HFFc6 (cell line): Measurements from ENCODE around the gene EMP2. TPM values are rescaled to one million over a fixed set of nuclear protein-coding genes. Genes with fewer than 3 reads are reported as not detected.

Experiments
- DNase-seq: peaks from one replicate; pipeline ENCODE4 v3.0.0-alpha.2; 2018
- H3K27ac Mint-ChIP-seq: 2 replicates; pipeline ENCODE4 v1.8.0; 2020; ENCODE audit warnings: mild to moderate bottlenecking, mixed read lengths
- H3K27me3 Mint-ChIP-seq: 2 replicates; pipeline ENCODE4 v1.8.0; 2021; ENCODE audit warnings: mild to moderate bottlenecking, moderate library complexity, mixed read lengths; ENCODE audit not compliant: insufficient read depth
- H3K36me3 Mint-ChIP-seq: 2 replicates; pipeline ENCODE4 v1.8.0; 2021; ENCODE audit warnings: low read depth, mixed read lengths
- H3K4me1 Mint-ChIP-seq: 2 replicates; pipeline ENCODE4 v1.8.0; 2020; ENCODE audit warnings: low read depth, mixed read lengths
- H3K4me3 Mint-ChIP-seq: 2 replicates; pipeline ENCODE4 v1.8.0; 2020; ENCODE audit warnings: mild to moderate bottlenecking, moderate library complexity, mixed read lengths
- H3K9me3 Mint-ChIP-seq: 2 replicates; pipeline ENCODE4 v1.8.0; 2020; ENCODE audit warnings: mild to moderate bottlenecking, mixed read lengths
- CTCF ChIP-seq: fragments of 200-600 bp; sonication (generic); IDR thresholded peaks from 2 replicates; pipeline ENCODE4 v1.5.0; 2021; ENCODE audit warnings: antibody characterized with exemption, mild to moderate bottlenecking
- total RNA-seq, 6 experiments: library from RNA; stranded (reverse); fragmentation: NEBNext Ultra II Directional; extraction: Animal tissue kit (Norgen Biotek cat#: 25700); gene quantifications; 2 replicates in 1 of 6; 3 replicates in 5 of 6; pipeline ENCODE4 v1.2.3, GENCODE V29; 2021

The EMP2 gene
- total RNA-seq, 6 experiments from 2014 or later = 14.3 to 35.7 (median 29.7) TPM

DNA sequence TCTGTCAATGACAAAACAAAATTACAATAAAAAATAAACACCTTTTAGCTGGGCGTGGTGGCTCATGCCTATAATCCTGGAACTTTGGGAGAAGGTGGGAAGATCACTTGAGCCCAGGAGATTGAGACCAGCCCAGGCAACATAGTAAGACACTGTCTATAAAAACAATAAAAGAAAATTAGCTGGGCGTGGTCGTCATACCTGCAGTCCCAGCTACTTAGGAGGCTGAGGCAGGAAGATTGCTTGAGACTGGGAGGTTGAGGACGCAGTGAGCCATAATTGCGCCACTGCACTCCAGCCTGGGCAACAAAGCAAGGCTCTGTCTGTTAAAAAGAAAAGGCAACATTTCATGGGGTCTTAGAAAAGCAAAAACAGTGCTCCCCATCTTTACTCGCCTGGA lies 32.7 kb downstream of the EMP2 start:
- Mint-ChIP-seq H3K4me3 (no peak overlapping the region), H3K27me3 (no peaks in the 10 kb centered on the region), H3K4me1 (no peaks in the 10 kb centered on the region), H3K36me3 (peaks cover 38% of the 10 kb centered on the region), H3K9me3 (peaks cover 20% of the 10 kb centered on the region), H3K27ac (no peak overlapping the region)
- no peak for TF ChIP-seq CTCF
- no peak for DNase-seq

DNA sequence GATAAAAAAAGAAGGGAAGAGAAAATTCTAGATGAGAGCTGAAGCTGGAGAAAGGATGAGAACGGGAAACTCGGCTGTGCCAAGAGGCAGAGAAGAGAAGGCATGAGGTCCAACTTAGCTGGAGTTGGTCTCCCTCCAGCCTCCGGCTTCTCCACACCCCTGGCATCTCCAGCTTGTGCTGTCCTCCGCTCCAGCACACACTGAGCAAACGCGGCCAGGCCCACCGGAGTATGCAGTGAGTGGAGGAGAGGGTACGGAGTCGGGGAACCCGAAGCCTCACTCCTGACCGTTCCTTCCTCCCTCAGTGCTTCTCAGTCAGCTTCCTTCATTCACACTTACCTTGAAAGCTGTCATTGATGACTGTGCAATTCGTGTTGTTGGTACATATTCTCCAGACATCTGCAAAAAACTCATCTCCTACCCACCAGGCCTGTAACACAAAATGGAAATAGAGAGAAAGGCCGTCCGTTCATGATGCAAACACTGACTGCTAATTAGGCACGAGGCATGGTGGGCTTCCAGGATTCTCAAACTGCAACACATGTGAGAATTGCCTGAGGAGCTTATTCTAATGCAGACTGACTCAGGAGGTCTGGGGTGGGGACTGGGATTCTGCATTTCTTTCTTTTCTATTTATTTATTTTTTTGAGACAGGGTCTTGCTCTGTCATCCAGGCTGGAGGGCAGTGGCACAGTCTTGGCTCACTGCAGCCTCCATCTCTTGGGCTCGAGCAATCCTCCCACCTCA lies 37.0 kb downstream of the EMP2 start:
- Mint-ChIP-seq H3K27me3 (no peaks in the 10 kb centered on the region), H3K27ac (no peak overlapping the region), H3K4me1 (no peaks in the 10 kb centered on the region), H3K4me3 (no peak overlapping the region), H3K36me3 (peaks cover 21% of the 10 kb centered on the region), H3K9me3 (peaks cover 9% of the 10 kb centered on the region)
- DNase-seq = no peak
- no peak for TF ChIP-seq CTCF

DNA sequence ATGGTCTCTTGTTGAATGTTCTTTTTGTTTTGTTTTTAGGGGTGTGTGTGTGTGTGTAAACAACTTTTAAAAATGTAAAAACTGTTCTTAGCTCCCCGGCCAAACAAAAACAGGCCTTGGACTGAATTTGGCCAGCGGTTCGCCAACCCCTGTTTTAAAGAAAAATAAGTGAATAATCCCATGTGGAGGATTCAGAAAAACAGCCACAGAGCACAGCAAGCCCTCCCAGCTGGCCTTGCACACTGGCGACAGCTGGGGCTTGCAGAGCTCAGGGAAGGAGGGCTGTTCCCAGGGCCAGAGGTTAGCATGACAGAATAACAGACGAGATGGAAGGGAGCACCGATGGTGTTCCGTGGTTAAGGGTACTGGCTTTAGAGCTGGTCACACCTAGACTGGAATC lies 39.0 kb downstream of the EMP2 start:
- no peaks in the 10 kb centered on the region for H3K4me1 Mint-ChIP-seq
- H3K9me3 Mint-ChIP-seq = no peaks in the 10 kb centered on the region
- no peak overlapping the region for H3K4me3 Mint-ChIP-seq
- no peak for TF ChIP-seq CTCF
- DNase-seq = no peak
- no peaks in the 10 kb centered on the region; the same call in 1 of the 2 replicates for H3K27me3 Mint-ChIP-seq
- H3K36me3 Mint-ChIP-seq = peaks cover 11% of the 10 kb centered on the region; the same call in 1 of the 2 replicates
- H3K27ac Mint-ChIP-seq = no peak overlapping the region

- H3K36me3 Mint-ChIP-seq = peaks cover 6% of the 10 kb centered on the region; the same call in 1 of the 2 replicates
- H3K9me3 Mint-ChIP-seq = no peaks in the 10 kb centered on the region
- H3K4me1 Mint-ChIP-seq = no peaks in the 10 kb centered on the region
- H3K27ac Mint-ChIP-seq = no peak overlapping the region
- no peaks in the 10 kb centered on the region; the same call in 1 of the 2 replicates for H3K27me3 Mint-ChIP-seq
- no peak for TF ChIP-seq CTCF
- H3K4me3 Mint-ChIP-seq = no peak overlapping the region
- no peak for DNase-seq
These were observed 40.6 kb downstream of the EMP2 start for GRCh38 chr16:10539793-10540192.

DNA sequence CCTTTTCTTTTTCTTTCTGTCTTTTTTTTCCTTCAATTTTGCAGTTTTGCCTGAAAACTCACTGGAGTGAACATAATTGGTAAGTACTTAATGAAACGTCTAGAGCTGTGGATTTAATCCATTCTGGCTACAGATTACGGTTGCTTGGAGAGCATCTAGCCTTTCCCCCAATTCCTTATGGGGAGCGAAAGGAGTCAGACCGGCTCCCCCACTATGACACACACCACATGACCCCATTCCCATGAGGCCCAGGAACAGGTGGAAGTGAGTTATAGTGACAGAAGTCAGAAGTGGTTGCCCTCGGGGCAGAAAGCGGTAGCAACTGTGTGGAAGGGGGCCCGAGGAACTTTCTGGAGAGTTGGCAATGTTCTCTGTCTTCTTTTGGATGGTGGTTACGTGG lies 41.2 kb downstream of the EMP2 start:
- no peak for TF ChIP-seq CTCF
- Mint-ChIP-seq H3K36me3 (peaks cover 6% of the 10 kb centered on the region; the same call in 1 of the 2 replicates), H3K27me3 (no peaks in the 10 kb centered on the region; the same call in 1 of the 2 replicates), H3K4me3 (no peak overlapping the region), H3K9me3 (no peaks in the 10 kb centered on the region), H3K27ac (no peak overlapping the region), H3K4me1 (peaks cover 1% of the 10 kb centered on the region; the same call in 1 of the 2 replicates)
- DNase-seq = no peak
